Nephron (organoid): Measurements from ENCODE around the gene LRGUK.

Source experiments
- H3K27ac Mint-ChIP-seq, 3 experiments: 2 replicates each; pipeline ENCODE4 v1.8.0; 2020; ENCODE audit warnings: mixed read lengths in 3 of 3, mild to moderate bottlenecking in 2 of 3, moderate library complexity in 1 of 3
- H3K27me3 Mint-ChIP-seq: 2 replicates; pipeline ENCODE4 v1.8.0; 2021; ENCODE audit warnings: low read depth, mild to moderate bottlenecking, moderate library complexity, mixed read lengths
- H3K36me3 Mint-ChIP-seq: 2 replicates; pipeline ENCODE4 v1.8.0; 2020; ENCODE audit warnings: low read depth, mixed read lengths
- H3K4me1 Mint-ChIP-seq: 2 replicates; pipeline ENCODE4 v1.8.0; 2020; ENCODE audit warnings: mixed read lengths
- H3K4me3 Mint-ChIP-seq, 3 experiments: 2 replicates each; pipeline ENCODE4 v1.8.0; 2020; ENCODE audit warnings: mild to moderate bottlenecking in 3 of 3, mixed read lengths in 3 of 3, moderate library complexity in 2 of 3
- H3K9me3 Mint-ChIP-seq: 2 replicates; pipeline ENCODE4 v1.8.0; 2020; ENCODE audit warnings: mixed read lengths
- TF ChIP-seq, protein P1 (sequence below), 3 experiments: fragments of 200-600 bp; sonication (generic); IDR thresholded peaks; one replicate each; pipeline ENCODE4 v1.5.0; 2021; ENCODE audit warnings: antibody characterized with exemption in 3 of 3; ENCODE audit not compliant: unreplicated experiment in 3 of 3

The LRGUK gene

DNA sequence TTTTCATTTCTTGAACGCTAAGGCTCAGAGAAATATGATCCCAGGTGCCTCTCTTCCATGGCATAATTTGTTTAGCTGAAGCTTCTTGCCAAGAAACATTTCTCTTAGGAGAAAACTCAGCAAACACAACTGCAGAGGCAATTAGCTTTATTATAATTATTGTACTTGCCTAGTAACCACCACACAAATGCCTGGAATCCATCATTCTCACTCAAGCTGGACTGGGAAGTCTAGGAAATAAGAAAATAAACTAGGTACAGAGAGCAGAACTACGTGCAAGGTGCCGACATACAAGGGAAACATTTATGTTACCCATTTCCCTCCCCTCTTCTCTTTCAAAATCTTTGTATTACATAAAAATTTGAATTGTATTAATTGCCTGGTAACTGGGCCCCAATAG lies 174.5 kb downstream of the LRGUK start:
- H3K27ac Mint-ChIP-seq: peak overlapping the region; percentile 18 to 71 (median 47)
- H3K4me1 Mint-ChIP-seq: no peaks in the 10 kb centered on the region
- no peaks in the 10 kb centered on the region for H3K9me3 Mint-ChIP-seq
- no peaks in the 10 kb centered on the region for H3K27me3 Mint-ChIP-seq
- TF ChIP-seq, protein P1, sequence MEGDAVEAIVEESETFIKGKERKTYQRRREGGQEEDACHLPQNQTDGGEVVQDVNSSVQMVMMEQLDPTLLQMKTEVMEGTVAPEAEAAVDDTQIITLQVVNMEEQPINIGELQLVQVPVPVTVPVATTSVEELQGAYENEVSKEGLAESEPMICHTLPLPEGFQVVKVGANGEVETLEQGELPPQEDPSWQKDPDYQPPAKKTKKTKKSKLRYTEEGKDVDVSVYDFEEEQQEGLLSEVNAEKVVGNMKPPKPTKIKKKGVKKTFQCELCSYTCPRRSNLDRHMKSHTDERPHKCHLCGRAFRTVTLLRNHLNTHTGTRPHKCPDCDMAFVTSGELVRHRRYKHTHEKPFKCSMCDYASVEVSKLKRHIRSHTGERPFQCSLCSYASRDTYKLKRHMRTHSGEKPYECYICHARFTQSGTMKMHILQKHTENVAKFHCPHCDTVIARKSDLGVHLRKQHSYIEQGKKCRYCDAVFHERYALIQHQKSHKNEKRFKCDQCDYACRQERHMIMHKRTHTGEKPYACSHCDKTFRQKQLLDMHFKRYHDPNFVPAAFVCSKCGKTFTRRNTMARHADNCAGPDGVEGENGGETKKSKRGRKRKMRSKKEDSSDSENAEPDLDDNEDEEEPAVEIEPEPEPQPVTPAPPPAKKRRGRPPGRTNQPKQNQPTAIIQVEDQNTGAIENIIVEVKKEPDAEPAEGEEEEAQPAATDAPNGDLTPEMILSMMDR (IDR thresholded peaks at IDR 0.05; ENCODE audit: unreplicated experiment in 3 of 3): no peak
- peaks cover 76% of the 10 kb centered on the region for H3K36me3 Mint-ChIP-seq
- no peak overlapping the region for H3K4me3 Mint-ChIP-seq

DNA sequence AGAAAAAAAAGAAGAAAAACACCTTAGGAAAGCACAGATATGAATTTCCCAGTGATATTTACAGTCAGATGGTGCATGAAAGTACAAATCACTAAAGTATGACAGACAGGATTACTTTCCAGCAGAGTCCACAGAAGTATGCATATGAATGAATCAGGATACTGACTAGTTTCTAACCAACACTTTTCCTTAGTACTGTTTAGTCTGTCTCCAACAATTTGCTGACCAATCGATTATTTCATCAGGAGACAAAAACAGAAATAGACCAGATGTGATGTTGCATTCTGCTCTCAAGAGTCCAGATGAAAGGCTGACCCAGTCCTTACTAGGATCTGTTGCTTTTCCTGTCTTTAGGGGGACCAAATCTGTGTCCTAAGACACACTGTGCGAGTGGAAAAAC lies 175.0 kb downstream of the LRGUK start:
- TF ChIP-seq, protein P1 (IDR thresholded peaks at IDR 0.05; ENCODE audit: unreplicated experiment in 3 of 3): no peak
- H3K27me3 Mint-ChIP-seq: no peaks in the 10 kb centered on the region
- peaks cover 74% of the 10 kb centered on the region for H3K36me3 Mint-ChIP-seq
- peak overlapping the region in 2 of 3 experiments; percentile 47 to 71 for H3K27ac Mint-ChIP-seq
- no peaks in the 10 kb centered on the region for H3K4me1 Mint-ChIP-seq
- no peak overlapping the region for H3K4me3 Mint-ChIP-seq
- no peaks in the 10 kb centered on the region for H3K9me3 Mint-ChIP-seq

DNA sequence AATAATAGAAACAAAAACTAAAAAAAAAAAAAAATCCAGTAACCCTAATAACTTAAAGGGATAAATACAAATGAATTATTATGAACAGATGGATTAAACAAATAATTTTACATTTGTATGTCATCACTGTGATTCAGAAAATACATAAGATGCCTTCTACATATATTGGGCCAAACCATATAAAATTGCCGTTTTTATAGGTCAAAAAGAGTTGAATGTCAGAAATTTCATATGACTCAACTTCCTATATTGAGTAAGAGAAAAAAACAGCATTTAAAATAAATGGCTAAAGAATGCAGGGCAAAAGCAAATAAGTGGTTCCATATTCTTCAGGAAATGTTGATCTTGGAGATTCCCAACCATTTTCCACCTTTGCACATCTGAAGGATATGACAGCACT lies 180.2 kb downstream of the LRGUK start:
- Mint-ChIP-seq H3K27ac (no peak overlapping the region), H3K4me1 (no peaks in the 10 kb centered on the region), H3K36me3 (peaks cover 58% of the 10 kb centered on the region), H3K4me3 (no peak overlapping the region), H3K9me3 (no peaks in the 10 kb centered on the region), H3K27me3 (no peaks in the 10 kb centered on the region)
- TF ChIP-seq, protein P1 (IDR thresholded peaks at IDR 0.05; ENCODE audit: unreplicated experiment in 3 of 3): no peak

DNA sequence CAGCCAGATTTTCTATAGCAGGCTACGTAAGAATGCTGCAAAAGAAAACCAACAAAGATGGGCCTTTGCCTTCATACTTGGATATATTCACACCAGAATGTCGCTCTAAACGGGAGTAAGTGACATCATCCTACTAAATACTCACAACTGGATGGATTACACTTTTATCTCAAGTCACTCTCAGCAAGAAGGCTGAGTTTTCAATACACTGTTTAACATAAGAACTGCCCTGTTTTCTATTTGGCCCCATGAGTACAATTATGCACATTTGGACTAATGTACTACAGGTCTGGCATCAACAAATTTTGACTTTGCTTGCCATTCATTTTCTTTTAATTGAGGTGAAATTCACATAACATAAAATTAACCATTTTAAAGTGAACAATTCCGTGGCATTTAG lies 181.4 kb downstream of the LRGUK start:
- H3K27me3 Mint-ChIP-seq: no peaks in the 10 kb centered on the region
- TF ChIP-seq, protein P1 (IDR thresholded peaks at IDR 0.05; ENCODE audit: unreplicated experiment in 3 of 3): no peak
- H3K4me3 Mint-ChIP-seq: no peak overlapping the region
- no peaks in the 10 kb centered on the region for H3K9me3 Mint-ChIP-seq
- H3K4me1 Mint-ChIP-seq: no peaks in the 10 kb centered on the region
- H3K36me3 Mint-ChIP-seq: peaks cover 46% of the 10 kb centered on the region
- no peak overlapping the region for H3K27ac Mint-ChIP-seq

DNA sequence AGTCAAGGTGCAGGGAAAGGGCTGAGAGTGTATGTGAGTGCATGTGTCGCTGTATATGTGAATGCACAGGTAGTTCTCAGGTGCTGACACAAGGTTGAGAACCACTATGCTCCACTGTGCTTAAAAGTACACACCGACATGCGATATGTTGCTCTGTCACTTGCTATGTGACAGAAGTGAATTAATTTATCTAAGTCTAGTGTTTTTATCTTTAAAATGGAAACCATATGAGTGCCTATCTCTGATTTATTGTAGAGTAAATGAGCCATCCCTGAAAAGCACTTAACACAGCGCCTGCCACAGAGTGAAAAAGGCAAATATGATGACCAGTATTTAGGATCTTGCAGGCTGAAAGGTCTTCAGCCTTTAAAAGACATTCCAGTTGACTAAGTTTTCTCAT lies 184.7 kb downstream of the LRGUK start:
- peaks cover 6% of the 10 kb centered on the region for H3K4me1 Mint-ChIP-seq
- no peak overlapping the region for H3K27ac Mint-ChIP-seq
- TF ChIP-seq, protein P1 (IDR thresholded peaks at IDR 0.05; ENCODE audit: unreplicated experiment in 3 of 3): no peak

DNA sequence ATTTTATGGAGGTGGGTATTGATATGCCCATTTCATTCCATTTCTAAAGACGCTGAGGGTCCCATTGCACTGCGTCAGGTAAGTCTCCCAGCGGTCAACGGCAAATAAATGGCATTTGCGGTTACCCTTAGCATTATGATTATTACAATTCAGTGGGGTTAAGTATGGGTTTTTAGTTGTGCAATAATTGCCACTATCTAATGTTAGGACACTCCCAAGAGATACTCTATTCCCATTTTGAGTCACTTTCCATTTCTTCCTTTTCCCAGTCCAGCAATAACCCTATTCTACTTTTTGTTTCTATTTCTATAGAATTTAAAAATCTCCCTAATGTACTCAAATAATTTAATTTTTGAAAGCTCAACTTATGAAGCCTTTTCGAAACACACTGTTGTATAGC lies 185.6 kb downstream of the LRGUK start:
- Mint-ChIP-seq H3K27ac (no peak overlapping the region), H3K9me3 (no peaks in the 10 kb centered on the region), H3K4me3 (no peak overlapping the region), H3K36me3 (peaks cover 21% of the 10 kb centered on the region), H3K27me3 (no peaks in the 10 kb centered on the region), H3K4me1 (peaks cover 6% of the 10 kb centered on the region)
- TF ChIP-seq, protein P1 (IDR thresholded peaks at IDR 0.05; ENCODE audit: unreplicated experiment in 3 of 3): no peak

More for the DNA sequence above, 184.7 kb downstream of the LRGUK start:
- Mint-ChIP-seq H3K36me3 (peaks cover 21% of the 10 kb centered on the region), H3K27me3 (no peaks in the 10 kb centered on the region), H3K4me3 (no peak overlapping the region), H3K9me3 (no peaks in the 10 kb centered on the region)
